ENCODE data around the gene THAP10. TPM values are rescaled to one million over a fixed set of nuclear protein-coding genes. Genes with fewer than 3 reads are reported as not detected.

THAP10 gene
- total RNA-seq, 1 donor from 2014 or later: 3.1 TPM

DNA sequence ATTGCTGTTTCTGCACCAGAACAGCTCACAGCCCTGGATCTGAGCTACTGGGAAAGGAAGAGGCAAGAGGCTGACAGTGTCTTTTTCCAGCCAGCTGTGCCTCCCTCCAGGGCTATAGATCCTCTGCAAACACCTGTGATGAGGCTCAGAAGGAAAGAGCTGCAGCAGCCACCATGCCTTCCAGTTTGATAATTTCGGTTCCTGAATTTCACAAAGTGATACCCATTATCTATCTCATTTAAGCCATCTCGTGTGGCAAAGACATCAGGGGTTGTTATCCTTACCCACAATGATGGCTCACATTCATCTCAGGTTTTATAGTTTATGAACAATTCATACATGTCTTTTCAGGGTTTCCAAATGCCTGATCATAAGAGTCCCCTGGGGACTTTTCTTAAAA, 36.5 kb downstream of the THAP10 start:
- peaks cover 0 to 6% of the 10 kb centered on the region in 2 donors for H3K36me3 ChIP-seq
- peaks cover 0 to 32% of the 10 kb centered on the region in 2 donors for H3K4me1 ChIP-seq
- no peak for TF ChIP-seq CTCF (IDR thresholded peaks at IDR 0.05)
- no peaks in the 10 kb centered on the region for H3K27me3 ChIP-seq
- H3K4me3 ChIP-seq: no peak overlapping the region
- DNase-seq (ENCODE audit: low spot score in 2 of 2): no peak
- no peaks in the 10 kb centered on the region for H3K9me3 ChIP-seq
- intact Hi-C loops (cut with DNase I): loop anchor here (2.0 to 10.0 kb wide), 3 partner anchors 29 to 1619 kb away; partner anchors contain the start of genes ARIH1 and UACA
- H3K27ac ChIP-seq: peak overlapping the region; percentile 93 to 98

- H3K9me3 ChIP-seq: no peaks in the 10 kb centered on the region
- no peak for DNase-seq (ENCODE audit: low spot score in 2 of 2)
- TF ChIP-seq CTCF (IDR thresholded peaks at IDR 0.05): peak in 1 of 3 experiments; percentile 23
- peaks cover 0 to 32% of the 10 kb centered on the region in 2 donors for H3K4me1 ChIP-seq
- intact Hi-C loops (cut with DNase I): loop anchor here (2.0 to 10.0 kb wide), 2 partner anchors 28 to 1620 kb away; partner anchors contain the start of gene ARIH1
- H3K27me3 ChIP-seq: no peaks in the 10 kb centered on the region
- H3K27ac ChIP-seq: peak overlapping the region; percentile 93 to 98
- H3K4me3 ChIP-seq: peak overlapping the region; percentile 79 to 93
- peaks cover 0 to 6% of the 10 kb centered on the region in 2 donors for H3K36me3 ChIP-seq
These were observed 37.6 kb downstream of the THAP10 start for GRCh38 chr15:70854666-70854976.

DNA sequence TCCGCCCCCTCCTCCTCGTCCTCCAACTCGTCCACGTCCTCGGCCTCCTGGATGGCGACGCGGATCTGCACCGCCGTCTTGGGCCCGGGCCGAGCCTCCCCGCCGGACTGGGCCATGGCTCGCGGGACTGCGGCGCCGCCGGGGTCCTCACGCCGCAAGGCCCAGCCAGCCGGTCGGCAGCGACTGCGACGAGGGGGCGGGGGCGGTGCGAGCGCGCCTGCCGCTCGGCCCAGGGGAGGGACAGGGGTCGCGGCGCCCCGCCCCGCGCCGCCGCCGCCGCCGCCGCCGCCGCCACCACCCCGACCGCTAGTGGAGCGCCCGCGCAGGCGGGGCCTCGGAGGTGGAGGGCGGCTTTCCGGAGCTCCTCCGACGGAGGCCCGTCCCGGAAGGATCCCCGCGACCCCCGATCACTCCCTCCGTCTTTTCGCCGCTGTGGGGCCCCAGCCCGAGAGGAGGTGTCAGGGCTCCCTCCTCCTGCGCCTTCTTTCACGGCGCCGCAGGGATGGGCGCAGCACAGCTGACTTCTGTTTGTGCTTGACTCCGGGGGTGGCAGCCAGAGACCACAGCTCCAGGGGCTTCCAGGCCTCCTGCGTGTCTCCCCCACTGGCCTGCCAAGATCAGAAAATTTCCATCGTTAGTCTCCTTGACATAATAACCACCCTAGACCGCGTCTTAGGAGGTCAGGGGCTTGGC, 38.1 kb downstream of the THAP10 start, which contains the start of gene LARP6:
Gene LARP6, minus strand, starts transcription at position 185 of the 693 bp plus-strand sequence. Its CDS starts 69 bp downstream, at position 116.
- peaks cover 0 to 32% of the 10 kb centered on the region in 2 donors for H3K4me1 ChIP-seq

DNA sequence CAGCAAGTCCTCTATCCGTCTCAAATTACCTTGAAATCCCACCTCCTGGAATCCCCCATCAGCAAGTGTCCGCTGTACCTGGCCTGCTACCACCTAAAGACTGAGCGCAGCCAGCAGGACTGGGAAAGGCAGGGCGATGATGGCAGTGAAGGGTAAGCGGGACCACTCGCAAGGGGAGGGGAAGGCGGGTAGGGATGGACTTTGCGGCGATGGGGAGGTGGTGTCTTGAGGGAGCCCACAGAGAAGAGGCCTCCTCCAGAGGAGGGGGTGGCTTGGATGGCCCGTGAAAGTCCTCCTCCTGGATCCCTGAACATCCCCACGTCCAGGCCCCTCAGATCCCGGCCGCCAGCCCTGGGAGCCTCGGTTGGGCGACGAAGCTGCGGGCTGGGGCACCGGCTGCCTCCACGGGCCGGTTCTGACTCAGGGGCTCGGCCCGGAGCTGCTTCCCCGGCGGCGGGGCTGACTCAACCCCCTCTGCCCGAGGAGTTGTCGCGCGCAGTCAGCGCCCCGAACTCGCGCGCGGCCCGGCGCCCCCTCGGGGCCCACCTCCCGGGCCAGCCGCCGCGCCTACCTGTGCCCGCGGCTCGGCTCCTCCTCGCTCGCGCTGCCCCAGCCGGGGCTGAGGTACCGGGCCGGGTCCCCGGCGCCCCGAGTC, 38.8 kb downstream of the THAP10 start:
- peak overlapping the region; percentile 79 to 93 for H3K4me3 ChIP-seq
- DNase-seq (ENCODE audit: low spot score in 2 of 2): peak in 1 of 2 donors; percentile 79
- intact Hi-C loops (cut with DNase I): loop anchor here (1.0 to 10.0 kb wide), 2 partner anchors 19 to 1621 kb away; partner anchors contain the start of gene ARIH1

More for the DNA sequence above, 38.1 kb downstream of the THAP10 start, which contains the start of gene LARP6:
- Histone ChIP-seq H3K27me3 (no peaks in the 10 kb centered on the region), H3K4me3 (peak within 1 kb of the TSS; percentile 79 to 93), H3K27ac (peak within 1 kb of the TSS; percentile 93 to 98), H3K36me3 (peaks cover 0 to 6% of the 10 kb centered on the region in 2 donors), H3K9me3 (no peaks in the 10 kb centered on the region)
- DNase-seq (ENCODE audit: low spot score in 2 of 2): peak in 1 of 2 donors; percentile 78
- intact Hi-C loops (cut with DNase I): loop anchor here (1.0 to 10.0 kb wide), 3 partner anchors 20 to 1621 kb away; partner anchors contain the start of gene ARIH1
- peak in 1 of 3 experiments; percentile 17 for TF ChIP-seq CTCF (IDR thresholded peaks at IDR 0.05)

More for the DNA sequence above, 38.8 kb downstream of the THAP10 start:
- Histone ChIP-seq H3K27ac (peak overlapping the region; percentile 93 to 98), H3K9me3 (no peaks in the 10 kb centered on the region), H3K36me3 (peaks cover 0 to 6% of the 10 kb centered on the region in 2 donors), H3K27me3 (no peaks in the 10 kb centered on the region), H3K4me1 (peaks cover 0 to 32% of the 10 kb centered on the region in 2 donors)
- TF ChIP-seq CTCF (IDR thresholded peaks at IDR 0.05): no peak

Measured in ascending aorta (tissue), 2 donors.